Measurements from ENCODE around the gene FBXL7.

Gene FBXL7

GRCh38 chr5:15768936-15769335, 269.0 kb downstream of the FBXL7 start:
- DNase-seq (ENCODE audit: low read depth), result no peak

DNA sequence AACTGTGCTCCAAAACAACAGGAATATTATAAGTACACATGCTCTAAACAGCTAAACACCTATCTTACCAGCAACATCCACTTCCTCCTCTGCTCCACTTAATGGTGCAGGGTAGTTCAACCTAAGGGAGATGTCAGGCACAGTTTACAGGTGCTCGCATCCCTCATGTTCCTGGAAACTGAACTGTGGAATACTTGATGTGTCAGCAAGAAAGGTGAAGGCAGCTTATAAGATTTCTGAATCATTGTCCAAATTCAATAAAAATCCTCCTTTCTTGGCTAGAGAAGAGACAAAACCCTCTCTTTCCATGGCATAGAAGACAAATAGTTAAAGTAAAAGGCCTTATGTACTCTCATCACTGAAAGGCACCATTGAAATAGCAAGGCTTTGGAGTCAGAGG, 272.2 kb downstream of the FBXL7 start:
- no peak for DNase-seq (ENCODE audit: low read depth)

DNA sequence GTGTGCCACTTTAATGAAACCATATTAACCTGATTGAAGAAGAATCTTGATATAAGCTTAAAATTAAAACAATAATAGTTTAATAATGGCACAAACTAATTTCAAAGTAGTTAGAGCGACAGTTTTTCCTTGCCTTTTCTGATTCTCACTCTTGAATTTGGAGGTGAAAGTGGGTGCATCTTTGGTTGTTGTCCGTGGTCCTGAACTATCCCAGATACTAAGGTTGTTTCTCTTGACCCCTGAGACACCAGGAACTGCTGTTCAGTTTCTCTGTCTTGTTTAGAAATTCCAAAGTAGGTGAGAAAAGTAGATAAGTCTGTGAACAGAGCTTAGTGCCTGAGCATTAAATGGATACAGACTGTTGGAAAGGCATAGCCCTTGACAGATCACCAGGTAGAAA, 274.7 kb downstream of the FBXL7 start:
- no peak for DNase-seq (ENCODE audit: low read depth)

- no peak for DNase-seq (ENCODE audit: low read depth)
Observed at GRCh38 chr5:15776346-15776745, 276.4 kb downstream of the FBXL7 start.

DNA sequence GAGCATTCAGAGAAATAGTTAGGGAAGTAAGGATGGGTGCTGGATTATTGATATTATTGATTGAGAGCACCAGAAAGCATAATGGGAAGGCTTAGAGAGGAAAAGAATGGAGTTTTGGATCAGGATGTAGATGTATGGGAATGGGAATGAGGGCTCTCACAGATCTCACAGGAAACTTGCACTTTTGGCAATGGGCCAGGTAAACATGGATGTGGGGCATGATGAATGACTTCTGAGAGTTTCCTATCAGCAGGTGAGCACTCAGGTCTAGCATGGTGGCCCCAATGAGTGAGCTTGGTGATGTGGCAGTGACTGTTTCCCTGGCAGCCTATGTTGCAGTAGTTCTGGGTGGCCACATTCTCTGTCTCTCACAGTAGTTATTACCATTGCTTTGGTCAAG, 283.8 kb downstream of the FBXL7 start:
- no peak for DNase-seq (ENCODE audit: low read depth)

DNA sequence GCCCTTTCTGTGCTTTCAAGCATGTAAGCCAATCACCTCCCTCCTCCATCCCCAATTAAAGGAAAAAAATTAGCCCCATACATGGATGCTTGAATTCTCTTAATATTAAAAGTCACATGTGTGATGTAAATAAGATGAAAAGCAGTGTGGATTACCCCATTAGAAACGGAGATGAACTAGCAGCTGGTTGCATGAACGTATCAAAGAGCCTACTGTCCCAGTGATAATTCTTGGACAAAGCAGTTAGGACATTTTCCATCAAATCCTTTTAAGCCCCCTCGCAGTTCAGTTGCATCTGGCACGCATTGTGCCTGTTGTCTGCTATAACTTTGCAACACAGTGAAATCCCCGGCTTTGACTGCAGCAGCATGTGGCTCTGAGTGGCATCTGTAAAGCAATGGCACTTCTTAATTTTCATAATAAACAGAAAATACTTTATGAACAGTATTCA, 285.6 kb downstream of the FBXL7 start:
- no peak for DNase-seq (ENCODE audit: low read depth)

GRCh38 chr5:15786326-15786725, 286.3 kb downstream of the FBXL7 start:
- no peak for DNase-seq (ENCODE audit: low read depth)

GRCh38 chr5:15786884-15787283, 286.9 kb downstream of the FBXL7 start:
- DNase-seq (ENCODE audit: low read depth), result no peak

GRCh38 chr5:15787681-15788080, 287.7 kb downstream of the FBXL7 start:
- DNase-seq (ENCODE audit: low read depth), result no peak

DNA sequence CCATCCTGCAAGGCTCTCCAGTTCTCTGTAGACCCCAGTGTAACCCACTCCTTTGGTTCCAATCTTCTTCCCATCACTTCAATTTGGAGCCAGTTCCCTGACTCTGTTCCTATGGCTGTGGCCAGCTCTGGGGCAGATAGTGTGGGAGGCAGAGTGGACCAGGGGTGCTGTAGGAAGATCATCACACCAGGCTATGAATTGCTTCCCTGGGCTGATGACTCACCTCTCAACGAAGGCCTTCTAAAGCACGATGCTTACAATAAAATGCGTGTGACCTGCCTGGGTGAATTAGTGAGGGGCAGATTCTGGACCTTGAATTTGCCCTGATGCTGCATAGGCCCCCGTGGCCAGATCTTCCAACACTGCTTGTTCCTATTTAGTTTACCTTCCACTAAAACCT, 289.7 kb downstream of the FBXL7 start:
- no peak for DNase-seq (ENCODE audit: low read depth)

DNA sequence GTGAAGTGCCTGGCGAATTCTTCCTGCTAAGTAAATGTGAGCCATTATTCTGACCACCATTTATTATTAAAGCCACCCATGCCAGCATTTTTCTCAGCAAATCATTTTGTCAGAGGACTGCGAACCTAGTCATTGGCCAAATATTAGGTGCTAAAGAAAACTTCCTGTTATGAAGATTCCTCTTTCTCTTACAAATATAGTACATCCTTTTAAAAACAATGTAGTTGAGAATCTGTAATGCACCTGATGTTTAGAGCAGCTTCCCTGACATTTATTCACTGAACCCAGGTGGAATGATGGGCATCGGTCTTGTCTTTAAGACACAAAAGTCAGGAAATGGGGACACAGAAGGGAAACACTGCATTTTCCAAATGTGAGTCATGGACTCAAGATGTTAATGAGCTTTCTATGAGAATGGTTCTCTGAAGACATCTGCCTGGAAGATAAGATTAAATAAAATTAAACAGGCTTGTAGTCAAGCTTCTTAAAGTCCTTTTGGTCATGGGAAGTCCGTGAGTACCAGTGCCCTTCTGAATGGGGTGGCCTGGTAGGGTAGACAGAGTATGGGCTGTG, 290.6 kb downstream of the FBXL7 start:
- no peak for DNase-seq (ENCODE audit: low read depth)

- no peak for DNase-seq (ENCODE audit: low read depth)
Observed at GRCh38 chr5:15791274-15791673, 291.3 kb downstream of the FBXL7 start.

GRCh38 chr5:15791859-15792258, 291.9 kb downstream of the FBXL7 start:
- no peak for DNase-seq (ENCODE audit: low read depth)

GRCh38 chr5:15794052-15794985, 294.3 kb downstream of the FBXL7 start:
- no peak for DNase-seq (ENCODE audit: low read depth)

DNA sequence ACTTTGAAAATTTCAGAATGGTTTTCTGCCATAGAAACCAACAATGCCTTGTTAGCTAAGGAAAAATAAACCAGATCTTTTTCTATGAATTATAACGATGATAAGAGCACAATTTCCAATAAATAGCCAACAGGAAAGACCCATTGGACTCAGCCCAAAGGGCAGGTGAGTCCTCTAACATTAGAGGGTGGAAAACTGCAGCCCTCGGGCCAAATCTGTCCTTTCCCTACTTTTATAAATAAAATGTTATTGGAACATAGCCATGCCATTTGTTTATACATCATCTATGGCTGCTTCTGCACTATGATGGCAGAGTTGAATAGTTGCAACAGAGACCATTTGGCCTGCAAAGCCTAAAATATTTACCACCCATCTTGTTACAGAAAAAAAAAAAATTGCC, 296.1 kb downstream of the FBXL7 start:
- DNase-seq (ENCODE audit: low read depth), result no peak

- no peak for DNase-seq (ENCODE audit: low read depth)
Observed at GRCh38 chr5:15796557-15796956, 296.6 kb downstream of the FBXL7 start.

- no peak for DNase-seq (ENCODE audit: low read depth)
Observed at GRCh38 chr5:15797116-15797515, 297.1 kb downstream of the FBXL7 start.

- no peak for DNase-seq (ENCODE audit: low read depth)
Observed at GRCh38 chr5:15798006-15798405, 298.0 kb downstream of the FBXL7 start.

- DNase-seq (ENCODE audit: low read depth), result no peak
Observed at GRCh38 chr5:15799014-15799413, 299.0 kb downstream of the FBXL7 start.

DNA sequence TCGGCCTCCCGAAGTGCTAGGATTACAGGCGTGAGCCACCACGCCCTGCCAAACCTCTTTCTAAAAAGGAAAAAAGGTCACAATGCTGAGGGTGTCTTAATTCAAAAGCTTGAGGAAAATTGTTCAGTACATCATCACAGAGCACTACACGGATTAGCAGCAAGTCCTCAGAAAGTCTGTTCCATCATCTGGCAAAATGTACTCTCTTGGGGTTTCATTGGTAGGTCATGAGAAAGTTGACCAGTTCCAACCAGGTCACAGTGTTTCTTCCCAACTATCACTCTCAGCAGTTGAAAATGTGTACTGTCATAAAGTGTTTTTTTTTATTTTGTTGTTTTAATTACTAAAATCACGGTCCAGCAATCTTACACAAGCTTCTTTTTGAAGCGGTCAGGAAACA, 299.6 kb downstream of the FBXL7 start:
- no peak for DNase-seq (ENCODE audit: low read depth)

DNA sequence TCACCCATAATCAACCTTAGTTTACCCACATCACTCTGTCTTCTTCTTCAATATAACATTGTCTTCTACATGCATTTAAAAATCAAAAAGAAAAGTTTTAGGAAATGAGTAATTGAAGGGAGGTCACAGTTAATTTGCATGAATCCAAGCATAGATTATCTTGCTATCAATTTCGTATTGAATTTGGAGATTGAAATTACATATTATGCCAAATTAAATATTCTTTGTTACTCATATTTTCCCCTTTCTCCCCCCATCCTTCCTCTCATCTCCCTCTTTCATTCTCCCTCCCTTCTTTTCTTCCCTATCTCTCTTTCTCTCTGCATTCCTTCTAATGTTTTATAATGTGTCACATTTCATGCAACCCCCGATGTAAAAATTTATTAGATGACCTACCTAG, 303.3 kb downstream of the FBXL7 start:
- no peak for DNase-seq (ENCODE audit: low read depth)

GRCh38 chr5:15806613-15807012, 306.6 kb downstream of the FBXL7 start:
- DNase-seq (ENCODE audit: low read depth), result no peak

DNA sequence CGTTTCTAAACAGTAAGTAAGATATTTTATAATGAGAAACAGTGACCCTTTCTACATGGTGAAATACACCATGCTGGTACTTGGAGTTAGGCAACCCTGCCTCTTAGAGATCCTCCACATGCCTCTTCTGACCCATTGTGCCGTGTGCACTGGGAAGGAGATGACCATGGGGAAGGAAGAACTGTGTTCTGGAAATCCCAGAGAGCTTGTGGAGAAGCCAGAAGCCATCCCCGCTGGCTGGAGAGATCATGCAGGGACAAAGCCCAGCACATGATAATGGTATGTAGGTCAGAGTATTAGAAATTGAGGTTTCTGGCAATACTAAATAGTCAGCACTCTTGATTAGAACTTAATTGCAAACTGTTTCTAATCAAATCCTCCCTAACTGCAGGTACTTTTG, 307.3 kb downstream of the FBXL7 start:
- no peak for DNase-seq (ENCODE audit: low read depth)

GRCh38 chr5:15807871-15808270, 307.9 kb downstream of the FBXL7 start:
- no peak for DNase-seq (ENCODE audit: low read depth)
